ENCODE data around the gene ELFN1.

The ELFN1 gene

GRCh38 chr7:1675673-1676549 lies 5.8 kb downstream of the ELFN1 start:
- no peak overlapping the region for H3K4me3 ChIP-seq (ENCODE audit: insufficient read depth, low read depth, low read length)
- no peak overlapping the region for H3K27ac ChIP-seq (ENCODE audit: insufficient read depth, low read depth, low read length, poor library complexity, severe bottlenecking)
- 87 to 89% methylated on average over 30 of the region's 30 CpGs for WGBS, 2 experiments
- no peaks in the 10 kb centered on the region for H3K9me3 ChIP-seq (ENCODE audit: control insufficient read depth, low read length)
- H3K36me3 ChIP-seq (ENCODE audit: control insufficient read depth, insufficient read depth, low read length), result no peaks in the 10 kb centered on the region
- H3K4me1 ChIP-seq (ENCODE audit: control insufficient read depth, insufficient read depth, low read length), result no peaks in the 10 kb centered on the region
- H3K27me3 ChIP-seq (ENCODE audit: control insufficient read depth, insufficient read depth, low read length, poor library complexity, severe bottlenecking), result peaks cover 13% of the 10 kb centered on the region

GRCh38 chr7:1676550-1677078 lies 6.5 kb downstream of the ELFN1 start:
- Histone ChIP-seq H3K36me3 (ENCODE audit: control insufficient read depth, insufficient read depth, low read length) (no peaks in the 10 kb centered on the region), H3K27me3 (ENCODE audit: control insufficient read depth, insufficient read depth, low read length, poor library complexity, severe bottlenecking) (peaks cover 6% of the 10 kb centered on the region), H3K27ac (ENCODE audit: insufficient read depth, low read depth, low read length, poor library complexity, severe bottlenecking) (no peak overlapping the region), H3K4me1 (ENCODE audit: control insufficient read depth, insufficient read depth, low read length) (no peaks in the 10 kb centered on the region), H3K9me3 (ENCODE audit: control insufficient read depth, low read length) (no peaks in the 10 kb centered on the region), H3K4me3 (ENCODE audit: insufficient read depth, low read depth, low read length) (no peak overlapping the region)
- 84 to 86% methylated on average over 23 of the region's 23 CpGs for WGBS, 2 experiments

GRCh38 chr7:1677206-1678080 lies 7.4 kb downstream of the ELFN1 start:
- Histone ChIP-seq H3K36me3 (ENCODE audit: control insufficient read depth, insufficient read depth, low read length) (no peaks in the 10 kb centered on the region), H3K4me1 (ENCODE audit: control insufficient read depth, insufficient read depth, low read length) (no peaks in the 10 kb centered on the region), H3K27me3 (ENCODE audit: control insufficient read depth, insufficient read depth, low read length, poor library complexity, severe bottlenecking) (no peaks in the 10 kb centered on the region), H3K9me3 (ENCODE audit: control insufficient read depth, low read length) (no peaks in the 10 kb centered on the region), H3K27ac (ENCODE audit: insufficient read depth, low read depth, low read length, poor library complexity, severe bottlenecking) (no peak overlapping the region), H3K4me3 (ENCODE audit: insufficient read depth, low read depth, low read length) (no peak overlapping the region)
- 93 to 94% methylated on average over 25 of the region's 25 CpGs for WGBS, 2 experiments

GRCh38 chr7:1678081-1678543 lies 8.0 kb downstream of the ELFN1 start:
- H3K4me1 ChIP-seq (ENCODE audit: control insufficient read depth, insufficient read depth, low read length), result no peaks in the 10 kb centered on the region
- 95% methylated on average over 13 of the region's 13 CpGs for WGBS, 2 experiments
- H3K36me3 ChIP-seq (ENCODE audit: control insufficient read depth, insufficient read depth, low read length), result no peaks in the 10 kb centered on the region
- no peak overlapping the region for H3K27ac ChIP-seq (ENCODE audit: insufficient read depth, low read depth, low read length, poor library complexity, severe bottlenecking)
- no peaks in the 10 kb centered on the region for H3K27me3 ChIP-seq (ENCODE audit: control insufficient read depth, insufficient read depth, low read length, poor library complexity, severe bottlenecking)
- no peak overlapping the region for H3K4me3 ChIP-seq (ENCODE audit: insufficient read depth, low read depth, low read length)
- no peaks in the 10 kb centered on the region for H3K9me3 ChIP-seq (ENCODE audit: control insufficient read depth, low read length)

- Histone ChIP-seq H3K4me3 (ENCODE audit: insufficient read depth, low read depth, low read length) (no peak overlapping the region), H3K27me3 (ENCODE audit: control insufficient read depth, insufficient read depth, low read length, poor library complexity, severe bottlenecking) (no peaks in the 10 kb centered on the region), H3K27ac (ENCODE audit: insufficient read depth, low read depth, low read length, poor library complexity, severe bottlenecking) (no peak overlapping the region), H3K36me3 (ENCODE audit: control insufficient read depth, insufficient read depth, low read length) (no peaks in the 10 kb centered on the region), H3K4me1 (ENCODE audit: control insufficient read depth, insufficient read depth, low read length) (no peaks in the 10 kb centered on the region), H3K9me3 (ENCODE audit: control insufficient read depth, low read length) (no peaks in the 10 kb centered on the region)
- WGBS, 2 experiments, result 93 to 95% methylated on average over 30 of the region's 30 CpGs
Observed at GRCh38 chr7:1678571-1679325, 8.7 kb downstream of the ELFN1 start.

GRCh38 chr7:1679326-1679965 lies 9.4 kb downstream of the ELFN1 start:
- Histone ChIP-seq H3K4me1 (ENCODE audit: control insufficient read depth, insufficient read depth, low read length) (no peaks in the 10 kb centered on the region), H3K36me3 (ENCODE audit: control insufficient read depth, insufficient read depth, low read length) (no peaks in the 10 kb centered on the region), H3K27me3 (ENCODE audit: control insufficient read depth, insufficient read depth, low read length, poor library complexity, severe bottlenecking) (no peaks in the 10 kb centered on the region), H3K27ac (ENCODE audit: insufficient read depth, low read depth, low read length, poor library complexity, severe bottlenecking) (no peak overlapping the region), H3K4me3 (ENCODE audit: insufficient read depth, low read depth, low read length) (no peak overlapping the region), H3K9me3 (ENCODE audit: control insufficient read depth, low read length) (no peaks in the 10 kb centered on the region)
- 90 to 91% methylated on average over 15 of the region's 15 CpGs for WGBS, 2 experiments

GRCh38 chr7:1679966-1680730 lies 10.1 kb downstream of the ELFN1 start:
- Histone ChIP-seq H3K4me3 (ENCODE audit: insufficient read depth, low read depth, low read length) (no peak overlapping the region), H3K4me1 (ENCODE audit: control insufficient read depth, insufficient read depth, low read length) (no peaks in the 10 kb centered on the region), H3K9me3 (ENCODE audit: control insufficient read depth, low read length) (no peaks in the 10 kb centered on the region), H3K36me3 (ENCODE audit: control insufficient read depth, insufficient read depth, low read length) (no peaks in the 10 kb centered on the region), H3K27ac (ENCODE audit: insufficient read depth, low read depth, low read length, poor library complexity, severe bottlenecking) (no peak overlapping the region), H3K27me3 (ENCODE audit: control insufficient read depth, insufficient read depth, low read length, poor library complexity, severe bottlenecking) (no peaks in the 10 kb centered on the region)
- 94 to 95% methylated on average over 22 of the region's 22 CpGs for WGBS, 2 experiments

- no peaks in the 10 kb centered on the region for H3K9me3 ChIP-seq (ENCODE audit: control insufficient read depth, low read length)
- H3K27me3 ChIP-seq (ENCODE audit: control insufficient read depth, insufficient read depth, low read length, poor library complexity, severe bottlenecking), result no peaks in the 10 kb centered on the region
- no peak overlapping the region for H3K27ac ChIP-seq (ENCODE audit: insufficient read depth, low read depth, low read length, poor library complexity, severe bottlenecking)
- no peaks in the 10 kb centered on the region for H3K4me1 ChIP-seq (ENCODE audit: control insufficient read depth, insufficient read depth, low read length)
- no peak overlapping the region for H3K4me3 ChIP-seq (ENCODE audit: insufficient read depth, low read depth, low read length)
- WGBS, 2 experiments, result 93 to 96% methylated on average over 8 to 9 of the region's 9 CpGs
- H3K36me3 ChIP-seq (ENCODE audit: control insufficient read depth, insufficient read depth, low read length), result no peaks in the 10 kb centered on the region
Observed at GRCh38 chr7:1681581-1681980, 11.5 kb downstream of the ELFN1 start.
